Fibroblast of mammary gland (primary cell): ENCODE data around the gene SLC35F3.

Source experiments
- DNase-seq: peaks from one replicate; pipeline ENCODE4 v3.0.0-alpha.2; 2010; ENCODE audit warnings: low read depth
- H3K4me3 ChIP-seq: 2 replicates; pipeline ENCODE4 v1.5.1; 2011; ENCODE audit warnings: low read depth, mild to moderate bottlenecking, low read length, moderate library complexity; ENCODE audit not compliant: control insufficient read depth
- CTCF ChIP-seq: conservative IDR thresholded peaks from 2 replicates; pipeline ENCODE4 v1.5.1; 2011; ENCODE audit warnings: low read depth, low read length, inconsistent platforms; ENCODE audit not compliant: control insufficient read depth, insufficient read depth

SLC35F3 gene

GRCh38 chr1:234136073-234136472, 231.6 kb downstream of the SLC35F3 start:
- H3K4me3 ChIP-seq, result no peak overlapping the region
- no peak for TF ChIP-seq CTCF
- no peak for DNase-seq

- peak; percentile 27 for DNase-seq
- H3K4me3 ChIP-seq, result no peak overlapping the region
- TF ChIP-seq CTCF, result no peak
Observed at GRCh38 chr1:234139966-234140365, 235.5 kb downstream of the SLC35F3 start.

GRCh38 chr1:234140388-234140787, 235.9 kb downstream of the SLC35F3 start:
- H3K4me3 ChIP-seq, result no peak overlapping the region
- TF ChIP-seq CTCF, result no peak
- no peak for DNase-seq

- TF ChIP-seq CTCF, result no peak
- DNase-seq, result no peak
- no peak overlapping the region for H3K4me3 ChIP-seq
Observed at GRCh38 chr1:234141006-234141405, 236.5 kb downstream of the SLC35F3 start.

- DNase-seq, result no peak
- H3K4me3 ChIP-seq, result no peak overlapping the region
- no peak for TF ChIP-seq CTCF
Observed at GRCh38 chr1:234143681-234144080, 239.2 kb downstream of the SLC35F3 start.

GRCh38 chr1:234144901-234145300, 240.4 kb downstream of the SLC35F3 start:
- no peak overlapping the region for H3K4me3 ChIP-seq
- no peak for DNase-seq
- TF ChIP-seq CTCF, result no peak

GRCh38 chr1:234148350-234148749, 243.9 kb downstream of the SLC35F3 start:
- DNase-seq, result no peak
- no peak overlapping the region for H3K4me3 ChIP-seq
- TF ChIP-seq CTCF, result no peak
